ENCODE data around the gene COL11A2. TPM values are rescaled to one million over a fixed set of nuclear protein-coding genes. Genes with fewer than 3 reads are reported as not detected.

The COL11A2 gene
- total RNA-seq, 1 donor from 2014 or later = 0.11 TPM

- Histone ChIP-seq H3K27ac (peak overlapping the region in 1 of 2 donors; percentile 49), H3K4me1 (peaks cover 3 to 5% of the 10 kb centered on the region in 2 donors), H3K9me3 (no peaks in the 10 kb centered on the region), H3K4me3 (peak overlapping the region; percentile 51 to 72), H3K27me3 (no peaks in the 10 kb centered on the region), H3K36me3 (peaks cover 0 to 11% of the 10 kb centered on the region in 2 donors)
- no peak for TF ChIP-seq CTCF (IDR thresholded peaks at IDR 0.05)
- intact Hi-C loops (cut with DNase I) = no loop called here
- DNase-seq (ENCODE audit: low spot score in 2 of 2) = peak in 1 of 2 donors; percentile 63
Measured at GRCh38 chr6:33213166-33213988, 21.1 kb upstream of the COL11A2 start.

- H3K9me3 ChIP-seq = no peaks in the 10 kb centered on the region
- H3K4me1 ChIP-seq = peaks cover 3 to 5% of the 10 kb centered on the region in 2 donors
- peaks cover 0 to 11% of the 10 kb centered on the region in 2 donors for H3K36me3 ChIP-seq
- peak overlapping the region; percentile 51 to 72 for H3K4me3 ChIP-seq
- DNase-seq (ENCODE audit: low spot score in 2 of 2) = no peak
- no peak for TF ChIP-seq CTCF (IDR thresholded peaks at IDR 0.05)
- intact Hi-C loops (cut with DNase I) = no loop called here
- H3K27ac ChIP-seq = no peak overlapping the region
- H3K27me3 ChIP-seq = no peaks in the 10 kb centered on the region
Measured at GRCh38 chr6:33212857-33213165, 20.5 kb upstream of the COL11A2 start.

- no peak for TF ChIP-seq CTCF (IDR thresholded peaks at IDR 0.05)
- no peak overlapping the region for H3K27ac ChIP-seq
- H3K27me3 ChIP-seq = no peaks in the 10 kb centered on the region
- no peak overlapping the region for H3K4me3 ChIP-seq
- intact Hi-C loops (cut with DNase I) = no loop called here
- peaks cover 0 to 11% of the 10 kb centered on the region in 2 donors for H3K36me3 ChIP-seq
- H3K4me1 ChIP-seq = peaks cover 5 to 11% of the 10 kb centered on the region in 2 donors
- H3K9me3 ChIP-seq = no peaks in the 10 kb centered on the region
- peak in 1 of 2 donors; percentile 62 for DNase-seq (ENCODE audit: low spot score in 2 of 2)
Measured at GRCh38 chr6:33211666-33212422, 19.6 kb upstream of the COL11A2 start.

- no peak for TF ChIP-seq CTCF (IDR thresholded peaks at IDR 0.05)
- Histone ChIP-seq H3K9me3 (no peaks in the 10 kb centered on the region), H3K4me1 (peaks cover 5 to 12% of the 10 kb centered on the region in 2 donors), H3K36me3 (peaks cover 0 to 11% of the 10 kb centered on the region in 2 donors), H3K27ac (no peak overlapping the region), H3K4me3 (no peak overlapping the region), H3K27me3 (no peaks in the 10 kb centered on the region)
- intact Hi-C loops (cut with DNase I) = no loop called here
- peak in 1 of 2 donors; percentile 39 for DNase-seq (ENCODE audit: low spot score in 2 of 2)
Measured at GRCh38 chr6:33211136-33211535, 18.9 kb upstream of the COL11A2 start.

- Histone ChIP-seq H3K4me3 (no peak overlapping the region), H3K9me3 (no peaks in the 10 kb centered on the region), H3K4me1 (peaks cover 5 to 15% of the 10 kb centered on the region in 2 donors), H3K27me3 (no peaks in the 10 kb centered on the region), H3K27ac (no peak overlapping the region), H3K36me3 (peaks cover 0 to 11% of the 10 kb centered on the region in 2 donors)
- intact Hi-C loops (cut with DNase I) = loop anchor here (5.0 kb wide), 2 partner anchors 182 to 202 kb away; partner anchors contain the start of genes KIFC1 and PHF1
- peak in 1 of 2 donors; percentile 45 for DNase-seq (ENCODE audit: low spot score in 2 of 2)
- TF ChIP-seq CTCF (IDR thresholded peaks at IDR 0.05) = no peak
Measured at GRCh38 chr6:33209856-33210255, 17.6 kb upstream of the COL11A2 start.

All from ascending aorta (tissue), 2 donors.